Transverse colon (tissue), 4 donors: Measurements from ENCODE around the gene RHBDD3. TPM values are rescaled to one million over a fixed set of nuclear protein-coding genes. Genes with fewer than 3 reads are reported as not detected.
A peak's percentile ranks its signal among the peaks of the same experiment; 100 is the strongest.

Experiments used
- DNase-seq: peaks from one replicate; pipeline ENCODE4 v3.0.0-alpha.2; 2019
- H3K27ac ChIP-seq, 4 donors: fragments of 200-600 bp; sonication (generic); 2 replicates each; pipeline ENCODE4 v1.5.1; 2016 to 2018; ENCODE audit warnings: inconsistent platforms in 4 of 4
- H3K27me3 ChIP-seq: fragments of 200-600 bp; sonication (generic); 2 replicates; pipeline ENCODE4 v1.5.1; 2017; ENCODE audit warnings: inconsistent platforms
- H3K36me3 ChIP-seq, 4 donors: fragments of 200-600 bp; sonication (generic); 2 replicates each; pipeline ENCODE4 v1.5.1; 2017 to 2019; ENCODE audit warnings: inconsistent platforms in 4 of 4
- H3K4me1 ChIP-seq, 4 donors: fragments of 200-600 bp; sonication (generic); 2 replicates each; pipeline ENCODE4 v1.5.1; 2017 to 2020; ENCODE audit warnings: inconsistent platforms in 4 of 4
- H3K4me3 ChIP-seq, 4 donors: fragments of 200-600 bp; sonication (generic); 1 replicate in 1 of 4; 2 replicates in 3 of 4; pipeline versions ENCODE4 v1.5.1 to v1.6.1; 2017 to 2019; ENCODE audit warnings: inconsistent platforms in 4 of 4
- H3K9me3 ChIP-seq, 2 donors: fragments of 200-600 bp; sonication (generic); 2 replicates each; pipeline ENCODE4 v1.5.1; 2017 to 2019; ENCODE audit warnings: inconsistent platforms in 2 of 2
- EP300 ChIP-seq: sonication (generic); formaldehyde crosslinking; IDR thresholded peaks from one replicate; pipeline ENCODE4 v1.6.1; 2017; ENCODE audit warnings: antibody characterized with exemption, low read depth
- POLR2A ChIP-seq: fragments of 450-650 bp; IDR thresholded peaks from one replicate; pipeline ENCODE4 v1.6.1; 2016; ENCODE audit warnings: antibody characterized with exemption, mild to moderate bottlenecking, moderate library complexity
- POLR2AphosphoS5 ChIP-seq, 3 donors: sonication (generic); formaldehyde crosslinking; IDR thresholded peaks; one replicate each; pipeline ENCODE4 v1.6.1; 2016; ENCODE audit warnings: antibody characterized with exemption in 3 of 3
- WGBS, 2 donors: methylation state at CpG; one replicate each; pipeline ENCODE4 v1.1.5; 2018; ENCODE audit warnings: low coverage in 1 of 2; 5-methylcytosine and 5-hydroxymethylcytosine counted together
- in situ Hi-C, 4 donors: fragments of 200-750 bp; cut with MboI; loops; one replicate each; pipeline versions ENCODE4 v1.15.0 to v1.15.1; 2017; ENCODE audit warnings: low sequenced_read_pairs in 3 of 4, low pct_ligation_motif_present in 1 of 4, low pct_unique_long_range_greater_than_20kb in 1 of 4
- intact Hi-C: fragments of 100-400 bp; cut with DNase I; formaldehyde crosslinking; loops from one replicate; pipeline ENCODE4 v1.15.1; 2023; ENCODE audit warnings: low total_unique reads
- total RNA-seq, 4 donors: library from RNA; depleted of rRNA; stranded (reverse); fragments of >200 nt; gene quantifications; one replicate each; pipeline ENCODE4 v1.1.0, GENCODE V29; 2016
- TF ChIP-seq, protein P1 (sequence below), 5 experiments: fragments of 200-600 bp in 3 of 5; fragments of 450-650 bp in 2 of 5; sonication (generic) in 3 of 5; IDR thresholded peaks; 1 replicate in 2 of 5; 2 replicates in 3 of 5; pipeline ENCODE4 v1.5.1; 2016 to 2017; ENCODE audit warnings: antibody characterized with exemption in 5 of 5, inconsistent platforms in 3 of 5, mild to moderate bottlenecking in 2 of 5, moderate library complexity in 1 of 5

RHBDD3 gene
- total RNA-seq, 4 donors from 2014 or later, result 20.9 to 131 (median 31.5) TPM

DNA sequence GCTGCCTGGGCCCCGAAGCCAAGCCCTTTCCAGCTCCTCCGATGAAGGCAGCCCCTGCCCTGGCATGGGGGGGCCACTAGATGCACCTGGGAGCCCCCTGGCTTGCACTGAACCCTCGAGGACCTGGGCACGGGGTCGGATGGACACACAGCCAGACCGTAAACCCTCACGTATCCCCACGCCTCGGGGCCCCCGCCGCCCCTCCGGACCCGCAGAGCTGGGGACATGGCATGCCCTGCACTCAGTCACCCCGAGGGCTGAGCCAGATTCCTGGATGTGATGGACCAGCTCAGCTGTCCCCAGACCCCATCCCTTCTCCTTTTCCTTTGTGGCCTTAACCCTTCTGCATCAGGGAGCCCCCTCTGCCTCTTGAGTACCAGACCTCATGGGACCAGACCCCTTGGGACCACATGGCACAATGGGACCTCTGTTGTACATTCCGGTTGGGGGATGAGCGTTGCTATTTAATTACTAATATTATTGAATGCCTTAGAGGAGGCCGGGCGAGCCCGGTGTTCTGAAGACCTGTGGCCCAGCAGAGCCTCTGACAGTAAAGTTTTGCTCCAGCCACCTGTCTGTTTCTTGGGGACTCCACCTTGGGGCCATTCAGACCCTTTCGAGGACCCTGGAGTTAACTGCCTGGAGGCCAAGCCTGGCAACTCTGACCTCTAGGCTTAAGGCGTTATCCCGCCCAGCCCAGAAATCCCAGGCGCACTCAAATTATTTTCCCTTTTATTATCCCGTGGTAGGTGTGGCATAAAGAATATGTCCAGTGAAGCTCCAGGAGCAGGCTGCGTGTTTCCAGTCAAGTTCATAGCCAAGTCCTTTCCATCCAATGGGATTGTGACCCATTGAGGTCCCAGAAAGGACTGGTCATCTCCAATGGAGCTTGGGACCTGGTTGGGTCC, 44.7 kb upstream of the RHBDD3 start:
- Histone ChIP-seq H3K27ac (peak overlapping the region in 2 of 4 donors; percentile 85 to 96), H3K4me1 (peaks cover 61 to 86% (median 74%) of the 10 kb centered on the region in 4 donors)
- intact Hi-C loops, result no loop called here

DNA sequence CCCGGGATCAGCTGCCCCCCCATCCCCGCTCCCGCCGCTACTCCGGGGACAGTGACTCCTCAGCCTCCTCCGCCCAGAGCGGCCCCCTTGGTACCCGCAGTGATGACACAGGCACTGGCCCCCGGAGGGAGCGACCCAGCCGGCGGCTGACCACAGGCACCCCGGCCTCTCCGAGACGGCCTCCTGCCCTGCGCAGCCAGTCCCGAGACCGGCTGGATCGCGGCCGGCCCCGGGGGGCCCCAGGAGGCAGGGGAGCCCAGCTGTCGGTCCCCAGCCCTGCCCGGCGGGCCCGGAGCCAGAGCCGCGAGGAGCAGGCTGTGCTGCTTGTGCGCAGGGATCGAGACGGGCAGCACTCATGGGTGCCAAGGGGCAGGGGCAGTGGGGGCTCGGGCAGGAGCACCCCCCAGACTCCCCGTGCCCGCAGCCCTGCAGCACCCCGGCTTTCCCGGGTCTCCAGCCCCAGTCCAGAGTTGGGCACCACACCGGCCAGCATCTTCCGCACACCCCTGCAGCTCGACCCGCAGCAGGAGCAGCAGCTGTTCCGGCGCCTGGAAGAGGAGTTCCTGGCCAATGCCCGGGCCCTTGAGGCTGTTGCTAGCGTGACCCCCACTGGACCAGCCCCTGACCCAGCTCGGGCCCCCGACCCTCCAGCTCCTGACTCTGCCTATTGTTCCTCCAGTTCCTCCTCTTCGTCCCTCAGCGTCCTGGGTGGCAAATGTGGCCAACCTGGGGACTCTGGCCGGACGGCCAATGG, 43.9 kb upstream of the RHBDD3 start:
- 32% methylated on average over 41 of the region's 50 CpGs; no CpG with 5 or more reads in 1 of the 2 donors for WGBS, 2 donors
- H3K27ac ChIP-seq, result peak overlapping the region; percentile 58 to 96 (median 74)
- in situ Hi-C loops (no loop called here), intact Hi-C loops (no loop called here)
- H3K27me3 ChIP-seq, result peaks cover 35% of the 10 kb centered on the region
- H3K4me3 ChIP-seq, result peak overlapping the region in 1 of 4 donors; percentile 6
- H3K9me3 ChIP-seq, result no peaks in the 10 kb centered on the region
- H3K4me1 ChIP-seq, result peaks cover 62 to 88% (median 76%) of the 10 kb centered on the region in 4 donors
- H3K36me3 ChIP-seq, result no peaks in the 10 kb centered on the region
- no peak for DNase-seq
- TF ChIP-seq EP300 (no peak), POLR2AphosphoS5 (IDR thresholded peaks at IDR 0.05) (no peak)

More for the DNA sequence above, 44.7 kb upstream of the RHBDD3 start:
- Histone ChIP-seq H3K27me3 (peaks cover 42% of the 10 kb centered on the region), H3K36me3 (no peaks in the 10 kb centered on the region), H3K9me3 (no peaks in the 10 kb centered on the region), H3K4me3 (no peak overlapping the region)
- WGBS, 2 donors, result 84% methylated on average over 25 of the region's 25 CpGs; no CpG with 5 or more reads in 1 of the 2 donors
- no peak for DNase-seq
- TF ChIP-seq POLR2AphosphoS5 (IDR thresholded peaks at IDR 0.05), result no peak
- no peak for TF ChIP-seq EP300
- TF ChIP-seq POLR2A, result no peak
- TF ChIP-seq, protein P1, sequence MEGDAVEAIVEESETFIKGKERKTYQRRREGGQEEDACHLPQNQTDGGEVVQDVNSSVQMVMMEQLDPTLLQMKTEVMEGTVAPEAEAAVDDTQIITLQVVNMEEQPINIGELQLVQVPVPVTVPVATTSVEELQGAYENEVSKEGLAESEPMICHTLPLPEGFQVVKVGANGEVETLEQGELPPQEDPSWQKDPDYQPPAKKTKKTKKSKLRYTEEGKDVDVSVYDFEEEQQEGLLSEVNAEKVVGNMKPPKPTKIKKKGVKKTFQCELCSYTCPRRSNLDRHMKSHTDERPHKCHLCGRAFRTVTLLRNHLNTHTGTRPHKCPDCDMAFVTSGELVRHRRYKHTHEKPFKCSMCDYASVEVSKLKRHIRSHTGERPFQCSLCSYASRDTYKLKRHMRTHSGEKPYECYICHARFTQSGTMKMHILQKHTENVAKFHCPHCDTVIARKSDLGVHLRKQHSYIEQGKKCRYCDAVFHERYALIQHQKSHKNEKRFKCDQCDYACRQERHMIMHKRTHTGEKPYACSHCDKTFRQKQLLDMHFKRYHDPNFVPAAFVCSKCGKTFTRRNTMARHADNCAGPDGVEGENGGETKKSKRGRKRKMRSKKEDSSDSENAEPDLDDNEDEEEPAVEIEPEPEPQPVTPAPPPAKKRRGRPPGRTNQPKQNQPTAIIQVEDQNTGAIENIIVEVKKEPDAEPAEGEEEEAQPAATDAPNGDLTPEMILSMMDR (IDR thresholded peaks at IDR 0.05), result no peak
- in situ Hi-C loops, result no loop called here

DNA sequence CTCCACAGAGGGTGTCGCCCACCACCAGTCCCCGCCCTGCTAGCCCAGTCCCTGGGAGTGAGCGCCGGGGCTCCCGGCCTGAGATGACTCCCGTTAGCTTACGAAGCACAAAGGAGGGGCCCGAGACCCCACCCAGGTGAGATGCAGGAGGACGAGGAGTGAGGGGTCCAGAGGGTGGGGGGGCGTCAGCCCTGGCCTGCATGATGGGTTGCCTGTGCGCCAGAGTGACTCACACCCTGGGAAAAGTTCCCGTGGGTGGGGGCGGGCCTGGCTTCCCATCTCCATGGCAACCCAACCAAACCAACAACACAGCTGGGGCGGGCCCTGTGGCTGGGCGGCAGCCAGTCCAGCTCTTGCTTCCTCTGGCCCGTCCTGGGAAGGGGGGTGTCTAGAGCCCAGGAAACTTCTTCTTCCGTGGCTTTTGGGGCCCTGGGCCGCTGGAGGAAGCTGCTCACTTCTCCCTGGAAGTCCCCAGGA, 43.1 kb upstream of the RHBDD3 start:
- H3K27ac ChIP-seq, result peak overlapping the region; percentile 84 to 96 (median 86)
- peak; percentile 50 to 63 (median 57) for TF ChIP-seq POLR2AphosphoS5 (IDR thresholded peaks at IDR 0.05)
- TF ChIP-seq POLR2A, result no peak
- peak; percentile 57 for TF ChIP-seq EP300
- TF ChIP-seq, protein P1 (IDR thresholded peaks at IDR 0.05), result no peak
- no peaks in the 10 kb centered on the region for H3K9me3 ChIP-seq
- peak; percentile 92 for DNase-seq
- intact Hi-C loops (no loop called here), in situ Hi-C loops (no loop called here)
- H3K4me3 ChIP-seq, result peak overlapping the region in 1 of 4 donors; percentile 6
- H3K4me1 ChIP-seq, result peaks cover 62 to 93% (median 79%) of the 10 kb centered on the region in 4 donors
- H3K27me3 ChIP-seq, result peaks cover 27% of the 10 kb centered on the region
- H3K36me3 ChIP-seq, result no peaks in the 10 kb centered on the region
- WGBS, 2 donors, result 4% methylated on average over 17 of the region's 18 CpGs; no CpG with 5 or more reads in 1 of the 2 donors

DNA sequence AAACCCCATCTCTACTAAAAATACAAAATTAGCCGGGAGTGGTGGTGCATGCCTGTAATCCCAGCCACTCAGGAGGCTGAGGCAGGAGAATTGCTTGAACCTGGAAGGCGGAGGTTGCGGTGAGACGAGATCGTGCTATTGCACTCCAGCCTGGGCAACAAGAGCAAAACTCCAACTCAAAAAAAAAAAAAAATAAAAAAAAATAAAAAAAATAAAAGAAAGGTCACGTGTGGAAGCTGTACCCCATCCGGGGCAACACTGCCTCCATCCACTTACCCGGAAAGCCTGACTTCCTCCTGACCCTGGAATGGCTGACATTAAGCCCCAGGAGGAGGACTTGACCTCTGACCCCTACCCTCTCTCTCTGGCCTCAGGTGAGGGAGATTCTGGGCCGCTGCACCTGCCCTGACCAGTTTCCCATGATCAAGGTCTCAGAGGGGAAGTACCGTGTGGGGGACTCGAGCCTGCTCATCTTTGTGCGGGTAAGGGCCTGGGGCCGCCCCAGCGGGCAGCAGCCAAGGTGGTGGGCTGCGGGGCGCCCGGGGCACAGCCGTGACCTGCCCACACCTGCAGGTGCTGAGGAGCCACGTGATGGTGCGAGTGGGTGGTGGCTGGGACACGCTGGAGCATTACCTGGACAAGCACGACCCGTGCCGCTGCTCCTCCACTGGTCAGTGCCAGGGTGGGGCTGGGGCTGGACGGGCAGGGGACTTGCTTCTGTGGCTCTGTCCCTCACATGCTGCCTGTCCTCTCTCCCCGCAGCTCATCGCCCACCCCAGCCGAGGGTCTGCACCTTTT, 42.5 kb upstream of the RHBDD3 start:
- WGBS, 2 donors, result 56 to 81% methylated on average over 5 to 9 of the region's 28 CpGs
- Histone ChIP-seq H3K4me3 (no peak overlapping the region), H3K27me3 (peaks cover 21% of the 10 kb centered on the region), H3K27ac (peak overlapping the region; percentile 84 to 96 (median 90)), H3K4me1 (peaks cover 59 to 88% (median 73%) of the 10 kb centered on the region in 4 donors), H3K36me3 (no peaks in the 10 kb centered on the region), H3K9me3 (no peaks in the 10 kb centered on the region)
- in situ Hi-C loops, result no loop called here
- TF ChIP-seq POLR2A (no peak), POLR2AphosphoS5 (IDR thresholded peaks at IDR 0.05) (no peak), EP300 (no peak)
- TF ChIP-seq, protein P1 (IDR thresholded peaks at IDR 0.05), result no peak
- DNase-seq, result no peak
- intact Hi-C loops, result no loop called here
